Heart left ventricle (tissue), 13 donors: ENCODE data around the gene SLC22A9.

Source experiments
- CTCF ChIP-seq, 12 donors: fragments of 200-600 bp; sonication (generic) in 4 of 12; IDR thresholded peaks; one replicate each; pipeline versions ENCODE4 v1.5.0 to v1.8.0; 2018 to 2022; ENCODE audit warnings: antibody characterized with exemption in 12 of 12, mild to moderate bottlenecking in 5 of 12
- POLR2A ChIP-seq, 2 donors: fragments of 450-650 bp; IDR thresholded peaks; one replicate each; pipeline ENCODE4 v1.6.1; 2017; ENCODE audit warnings: antibody characterized with exemption in 2 of 2, mild to moderate bottlenecking in 2 of 2, moderate library complexity in 2 of 2
- donor health status: ischemic (EF 13 %, LVEDD 7.1; RV severe dilation, severe dysfunction).
- donor health status: DM: no; HTN: yes; CAD: no.
- donor health status: DM: no; HTN: no; CAD: no.
- donor health status: ischemic (EF 25% LVEDD 6.9; RV normal size, moderate dysfunction).
- donor health status: ischemic (EF 25% LVEDD 5.7; RV mildly dilated, moderate dysfunction).
- donor health status: ischemic (EF 35%, LVEDD 5.7; RV mildly dilated, moderate dysfunction).
- donor health status: nonischemic (EF 11% LVEDD 7.7; RV severe dilation, severe dysfunction).
- donor health status: DM: yes; HTN: yes; CAD: no.
- donor health status: PGD.
- donor health status: ischemic (EF 29% LVEDD 5.4; RV normal size, mild dysfunction).
- donor health status: nonischemic (EF 23%, LVEDD 6.1; RV moderate dilation, normal function).

GRCh38 chr11:63444160-63444559, 74.6 kb downstream of the SLC22A9 start:
- TF ChIP-seq CTCF (IDR thresholded peaks at IDR 0.05) (no peak), POLR2A (IDR thresholded peaks at IDR 0.05) (no peak)
